Activated CD8-positive, alpha-beta memory T cell treated with anti-CD3 and anti-CD28 coated beads for 4 hours (primary cell): ENCODE data around the gene FBLN7.
A peak's percentile ranks its signal among the peaks of the same experiment; 100 is the strongest.
"Not testable (repeated sequence)": the region's sequence is repeated elsewhere in the genome, so short reads cannot be mapped to it uniquely, and the experiment has no call there.

ENCODE experiments used
- DNase-seq, 2 donors: peaks; one replicate each; pipeline ENCODE4 v3.0.0-alpha.2; 2020; ENCODE audit warnings: low read depth in 2 of 2

FBLN7 gene

GRCh38 chr2:112184121-112184520, 45.9 kb downstream of the FBLN7 start:
- DNase-seq: no peak

DNA sequence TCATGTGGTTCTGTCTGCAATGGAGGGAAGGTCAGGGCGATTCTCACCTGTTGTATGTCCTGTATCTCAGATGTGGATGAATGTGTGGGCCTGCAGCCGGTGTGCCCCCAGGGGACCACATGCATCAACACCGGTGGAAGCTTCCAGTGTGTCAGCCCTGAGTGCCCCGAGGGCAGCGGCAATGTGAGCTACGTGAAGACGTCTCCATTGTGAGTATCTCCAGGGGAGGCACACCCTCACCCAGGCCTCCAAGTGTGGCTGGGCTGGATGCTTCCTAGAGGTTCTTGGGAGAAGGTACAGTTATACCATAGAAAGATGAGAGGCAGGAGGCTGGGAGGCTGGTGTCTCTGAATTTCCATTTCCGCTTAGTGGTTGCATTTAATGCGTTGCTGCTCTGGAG, 46.9 kb downstream of the FBLN7 start:
- DNase-seq: no peak

DNA sequence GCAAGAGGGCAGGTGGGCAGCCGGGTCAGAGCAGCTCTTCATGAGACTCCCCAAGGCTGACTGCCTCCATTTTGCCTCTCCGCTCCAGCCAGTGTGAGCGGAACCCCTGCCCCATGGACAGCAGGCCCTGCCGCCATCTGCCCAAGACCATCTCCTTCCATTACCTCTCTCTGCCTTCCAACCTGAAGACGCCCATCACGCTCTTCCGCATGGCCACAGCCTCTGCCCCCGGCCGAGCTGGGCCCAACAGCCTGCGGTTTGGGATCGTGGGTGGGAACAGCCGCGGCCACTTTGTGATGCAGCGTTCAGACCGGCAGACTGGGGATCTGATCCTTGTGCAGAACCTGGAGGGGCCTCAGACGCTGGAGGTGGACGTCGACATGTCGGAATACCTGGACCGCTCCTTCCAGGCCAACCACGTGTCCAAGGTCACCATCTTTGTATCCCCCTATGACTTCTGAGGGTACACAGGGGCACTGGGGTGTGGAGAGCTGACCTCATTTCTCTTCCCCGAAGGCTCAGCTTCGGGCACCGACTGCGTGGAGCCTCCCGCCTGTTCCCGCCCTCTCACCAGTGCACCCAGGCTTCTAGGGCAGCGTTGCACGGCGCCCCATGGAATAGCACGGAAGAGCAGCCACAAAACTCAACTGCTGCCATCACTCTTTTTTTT, 49.0 kb downstream of the FBLN7 start:
- DNase-seq: no peak

GRCh38 chr2:112187805-112188596, 49.8 kb downstream of the FBLN7 start:
- peak; percentile 50 to 75 for DNase-seq

DNA sequence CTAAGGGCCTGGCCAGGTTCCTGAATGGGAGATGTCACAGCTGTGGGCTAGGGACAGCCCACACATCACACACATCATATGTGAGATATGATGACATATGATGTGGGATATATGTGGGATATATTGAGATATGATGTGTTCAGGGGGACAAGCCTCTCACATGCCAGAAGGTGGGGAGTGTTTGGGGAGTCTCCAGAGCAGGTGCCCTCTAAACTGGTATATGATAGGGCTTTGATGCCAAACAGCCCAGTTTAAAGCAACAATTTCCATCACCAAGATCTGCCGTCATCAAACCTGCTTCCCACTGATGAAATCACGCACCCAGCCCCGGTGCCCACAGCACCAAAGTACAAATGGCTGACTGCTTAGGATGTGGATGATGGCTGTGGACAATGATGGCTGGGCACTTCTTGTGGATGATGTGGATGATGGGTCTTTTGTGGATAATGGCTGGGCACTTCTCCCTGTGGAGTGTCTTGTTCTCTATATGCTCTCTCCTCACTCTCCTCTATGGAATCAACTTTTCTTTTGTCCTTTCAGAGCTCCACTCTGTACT, 50.9 kb downstream of the FBLN7 start:
- no peak for DNase-seq

DNA sequence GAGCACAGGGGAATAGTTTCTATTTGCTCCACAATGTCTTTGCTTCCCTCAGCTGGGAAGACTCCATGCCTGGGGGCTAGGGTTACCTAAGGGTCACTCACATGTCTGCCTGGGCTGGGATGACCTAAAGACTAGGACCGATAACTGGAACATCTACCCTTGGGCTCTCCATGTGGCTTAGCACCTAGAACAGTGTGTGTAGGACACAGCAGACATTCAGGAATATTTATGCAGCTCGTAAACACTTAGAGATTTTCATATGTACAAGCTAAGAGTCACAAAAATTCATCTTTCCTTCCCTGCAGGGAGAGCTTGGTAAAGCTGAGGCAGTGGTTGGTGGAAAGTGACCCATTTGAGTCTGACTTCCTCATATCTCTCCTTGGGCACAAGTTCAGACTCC, 55.8 kb downstream of the FBLN7 start:
- no peak for DNase-seq

- no peak for DNase-seq
Measured at GRCh38 chr2:112194482-112194881, 56.3 kb downstream of the FBLN7 start.

- DNase-seq: no peak
Measured at GRCh38 chr2:112195167-112195766, 57.1 kb downstream of the FBLN7 start.

- DNase-seq: no peak
Measured at GRCh38 chr2:112195950-112196349, 57.8 kb downstream of the FBLN7 start.

DNA sequence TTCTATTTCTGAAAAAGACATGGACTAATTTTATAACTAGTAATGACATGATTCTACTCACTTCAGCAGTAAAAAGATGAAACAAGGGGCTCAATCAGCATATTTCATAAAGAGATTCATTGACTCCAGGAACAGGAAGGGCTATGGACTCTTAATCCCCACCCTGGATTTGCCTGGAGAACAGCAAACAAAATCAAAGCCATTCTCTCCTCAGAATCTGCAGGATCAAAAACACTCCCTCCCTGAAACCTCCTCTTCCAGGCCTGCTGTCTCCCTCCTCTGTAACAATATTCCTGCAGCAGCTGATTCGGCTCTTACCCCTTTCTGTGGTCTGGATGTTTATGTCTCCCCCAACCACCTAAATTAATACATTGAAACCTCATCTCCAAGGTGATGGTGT, 59.7 kb downstream of the FBLN7 start:
- no peak for DNase-seq

DNA sequence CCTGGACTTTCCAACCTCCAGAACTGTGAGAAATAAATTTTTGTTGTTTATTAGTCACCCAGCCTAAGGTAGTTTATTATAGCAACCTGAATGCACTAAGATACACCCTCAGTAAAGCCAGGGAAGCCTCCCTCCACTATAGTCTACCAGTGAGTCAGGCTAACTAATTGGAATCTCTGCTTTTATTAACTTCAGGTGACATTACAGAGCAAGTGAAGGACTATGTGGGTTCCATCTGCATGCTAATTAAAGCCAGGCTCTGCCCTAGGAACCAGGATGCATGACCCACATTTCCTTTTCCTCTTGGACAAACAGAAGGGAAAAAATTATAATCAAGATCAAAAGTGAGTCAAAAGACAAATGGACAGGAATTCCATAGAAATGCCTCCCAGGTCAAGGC, 60.6 kb downstream of the FBLN7 start:
- no peak for DNase-seq

- DNase-seq: no peak
Measured at GRCh38 chr2:112199188-112199587, 61.0 kb downstream of the FBLN7 start.

GRCh38 chr2:112201696-112202430, 63.7 kb downstream of the FBLN7 start:
- no peak for DNase-seq

- DNase-seq: no peak
Measured at GRCh38 chr2:112204411-112204810, 66.2 kb downstream of the FBLN7 start.

DNA sequence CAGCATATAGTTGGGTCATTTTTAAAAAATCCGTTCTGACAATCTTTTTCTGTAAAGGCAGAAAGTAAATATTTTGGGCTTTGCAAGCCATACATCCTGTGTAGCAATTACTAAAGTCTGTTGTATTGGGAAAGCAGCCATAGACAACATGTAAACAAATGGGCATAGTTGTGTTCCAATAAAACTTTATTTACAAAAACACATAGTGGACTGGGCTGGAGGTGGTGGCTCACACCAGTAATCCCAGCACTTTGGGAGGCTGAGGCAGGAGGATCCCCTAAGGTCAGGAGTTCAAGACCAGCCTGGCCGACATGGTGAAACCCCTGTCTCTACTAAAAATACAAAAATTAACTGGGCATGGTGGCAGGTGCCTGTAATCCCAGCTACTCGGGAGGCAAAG, 69.7 kb downstream of the FBLN7 start:
- DNase-seq: not testable (repeated sequence)

DNA sequence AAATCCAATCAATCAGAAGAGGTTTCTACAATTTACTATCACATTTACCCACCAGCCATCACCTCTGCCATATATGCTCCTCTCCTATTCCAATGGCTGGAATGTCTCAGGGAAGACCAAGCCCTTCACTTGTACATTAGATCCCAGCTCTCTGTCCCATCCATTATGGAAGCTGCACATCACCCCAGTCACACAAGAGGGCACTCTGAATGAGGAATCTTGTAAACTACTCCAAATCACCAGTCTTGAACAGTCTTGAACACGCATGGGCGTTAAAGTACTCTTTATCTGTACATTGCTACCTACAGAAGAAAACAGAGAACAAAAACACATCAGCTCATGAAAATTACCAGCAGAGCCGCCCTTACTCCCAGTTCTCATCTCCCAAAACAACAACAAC, 78.0 kb downstream of the FBLN7 start:
- no peak for DNase-seq

DNA sequence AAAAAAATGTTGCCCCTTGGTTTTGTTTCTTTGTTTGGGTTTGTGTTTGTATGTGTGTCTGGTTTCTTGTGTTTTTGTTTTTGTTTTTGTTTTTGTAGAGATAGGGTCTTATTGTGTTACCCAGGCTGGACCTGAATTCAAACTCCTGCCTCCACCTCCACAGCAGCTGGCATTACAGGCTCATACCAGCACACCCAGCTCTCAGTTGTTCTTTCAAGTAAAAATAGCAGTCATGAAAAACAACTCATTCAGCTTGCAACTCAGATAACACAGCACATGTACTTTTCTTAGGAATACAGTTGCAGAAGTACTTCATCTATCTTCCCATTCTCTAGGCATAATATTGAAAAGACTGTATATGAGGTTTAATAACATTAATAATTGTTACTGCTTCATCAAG, 79.7 kb downstream of the FBLN7 start:
- DNase-seq: no peak

DNA sequence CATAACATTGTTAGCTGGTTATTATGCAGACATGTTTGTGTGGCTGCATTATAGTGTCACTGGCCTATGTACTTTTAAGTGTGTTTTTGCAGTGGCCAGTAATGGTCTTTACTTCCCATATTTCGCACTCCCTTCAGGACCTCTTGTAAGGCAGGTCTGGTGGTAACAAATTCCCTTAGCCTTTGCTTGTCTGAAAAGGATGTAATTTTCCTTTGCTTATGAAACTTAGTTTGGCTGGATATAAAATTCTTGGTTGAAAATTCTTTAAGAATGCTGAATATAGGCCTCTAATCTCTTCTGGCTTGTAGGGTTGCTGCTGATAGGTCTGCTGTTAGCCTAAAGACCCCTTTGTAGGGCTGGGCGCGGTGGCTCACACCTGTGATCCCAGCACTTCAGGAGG, 82.0 kb downstream of the FBLN7 start:
- no peak for DNase-seq

- no peak for DNase-seq
Measured at GRCh38 chr2:112220831-112221230, 82.6 kb downstream of the FBLN7 start.

GRCh38 chr2:112229348-112229747, 91.2 kb downstream of the FBLN7 start:
- no peak for DNase-seq

GRCh38 chr2:112230371-112230770, 92.2 kb downstream of the FBLN7 start:
- DNase-seq: no peak
